DMS 273 treated with DMSO at 0.1 percent for 48 hours (cell line): ENCODE results near the gene PLA2G10.
A peak's percentile ranks its signal among the peaks of the same experiment; 100 is the strongest.
"Not testable (repeated sequence)": the region's sequence is repeated elsewhere in the genome, so short reads cannot be mapped to it uniquely, and the experiment has no call there.

Experiments
- DNase-seq: peaks from one replicate; lab custom pipeline; 2025; lab: John Stamatoyannopoulos, UW

The PLA2G10 gene

GRCh38 chr16:14667347-14668266, 26.5 kb downstream of the PLA2G10 start:
- DNase-seq, result no peak

GRCh38 chr16:14658063-14658462, 36.0 kb downstream of the PLA2G10 start:
- DNase-seq, result no peak

- DNase-seq, result no peak
These were observed 41.4 kb downstream of the PLA2G10 start for GRCh38 chr16:14652726-14653125.

- DNase-seq, result no peak
These were observed 43.5 kb downstream of the PLA2G10 start for GRCh38 chr16:14650629-14651028.

GRCh38 chr16:14649816-14650215, 44.3 kb downstream of the PLA2G10 start:
- no peak for DNase-seq

GRCh38 chr16:14641926-14642325, 52.2 kb downstream of the PLA2G10 start:
- DNase-seq, result no peak

GRCh38 chr16:14641206-14641605, 52.9 kb downstream of the PLA2G10 start:
- no peak for DNase-seq

- DNase-seq, result no peak
These were observed 53.6 kb downstream of the PLA2G10 start for GRCh38 chr16:14640538-14640937.

- DNase-seq, result not testable (repeated sequence)
These were observed 57.2 kb downstream of the PLA2G10 start for GRCh38 chr16:14636951-14637240.

- not testable (repeated sequence) for DNase-seq
These were observed 57.7 kb downstream of the PLA2G10 start for GRCh38 chr16:14636179-14636950.

- DNase-seq, result no peak
These were observed 58.5 kb downstream of the PLA2G10 start for GRCh38 chr16:14635395-14636165.

GRCh38 chr16:14634389-14634725, 59.8 kb downstream of the PLA2G10 start:
- no peak for DNase-seq

GRCh38 chr16:14632693-14633569, 61.2 kb downstream of the PLA2G10 start, which contains the start of gene BFAR:
TSS of gene BFAR (plus strand) at chr16:14632951. CDS start at chr16:14644347, 11,396 bp downstream.
- peak; percentile 94 for DNase-seq

GRCh38 chr16:14630620-14631330, 63.3 kb downstream of the PLA2G10 start:
- not testable (repeated sequence) for DNase-seq

- peak; percentile 91 for DNase-seq
These were observed 64.0 kb downstream of the PLA2G10 start, which contains the start of gene PARN for GRCh38 chr16:14629919-14630619. TSS of gene PARN (minus strand) at chr16:14630260. CDS start at chr16:14630125, 135 bp downstream.

- no peak for DNase-seq
These were observed 64.5 kb downstream of the PLA2G10 start for GRCh38 chr16:14629612-14629918.

- DNase-seq, result no peak
These were observed 65.1 kb downstream of the PLA2G10 start for GRCh38 chr16:14628806-14629611.

- no peak for DNase-seq
These were observed 67.0 kb downstream of the PLA2G10 start for GRCh38 chr16:14627078-14627477.
